Measurements from ENCODE around the gene PLA2G6. TPM values are rescaled to one million over a fixed set of nuclear protein-coding genes. Genes with fewer than 3 reads are reported as not detected.

PLA2G6 gene
- total and polyA plus RNA-seq, 2 of the 13 experiments (the other 11 are each of a cell fraction or from before 2014, with no cell fraction given): 4.8 to 11.5 TPM

DNA sequence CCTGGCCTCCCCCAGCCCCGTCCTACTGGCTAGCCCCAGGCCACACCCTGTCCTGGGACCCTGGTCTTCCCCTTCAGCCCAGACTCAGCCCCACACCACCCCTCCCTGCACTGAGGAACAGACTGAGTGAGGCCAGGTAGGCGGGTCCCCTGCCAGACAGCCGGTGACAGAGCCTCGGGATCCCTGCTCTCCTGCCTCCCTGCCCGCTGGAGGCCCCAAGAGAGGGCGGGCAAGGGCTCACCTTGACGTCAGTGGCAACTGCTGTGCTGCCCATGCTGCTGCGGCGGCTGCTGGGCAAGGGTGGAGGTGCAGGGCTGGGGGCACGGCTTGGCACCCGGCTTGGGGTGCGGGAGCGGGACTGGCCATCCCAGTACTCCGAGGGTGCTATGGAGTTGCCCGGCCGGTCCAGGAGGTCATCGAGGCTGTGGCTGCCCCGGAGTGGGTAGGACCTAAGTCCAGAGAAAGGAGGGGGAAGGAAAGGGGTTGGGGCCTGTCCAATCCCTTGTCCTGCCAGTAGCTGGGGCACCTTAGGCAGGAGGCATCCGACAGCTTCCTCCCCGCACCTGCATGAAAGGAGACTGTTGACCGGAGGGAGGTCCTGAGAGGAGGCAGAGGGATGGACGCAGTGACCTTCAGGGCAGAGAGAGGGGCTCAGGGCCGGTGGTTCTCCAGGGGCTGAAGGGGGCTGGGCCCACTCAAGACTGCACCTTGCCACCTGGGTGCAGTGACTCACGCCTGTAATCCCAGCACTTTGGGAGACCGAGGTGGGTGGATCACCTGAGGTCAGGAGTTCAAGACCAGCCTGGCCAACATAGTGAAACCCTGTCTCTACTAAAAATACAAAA, 95.4 kb downstream of the PLA2G6 start:
- ChIA-PET POLR2A (no interaction called here), CTCF (ENCODE audit: low intra/inter-chr PET ratio, low total read pairs) (no interaction called here)
- Histone ChIP-seq H3K79me2 (ENCODE audit: insufficient read depth, low read length) (no peaks in the 10 kb centered on the region), H3K9me3 (ENCODE audit: low read length) (no peaks in the 10 kb centered on the region), H4K20me1 (ENCODE audit: insufficient read depth, low read length) (no peaks in the 10 kb centered on the region), H3K27me3 (ENCODE audit: control insufficient read depth in 1 of 2, insufficient read depth in 2 of 2, low read length in 2 of 2) (no peaks in the 10 kb centered on the region), H3K9ac (ENCODE audit: insufficient read depth, low read depth, low read length) (no peak overlapping the region), H3K36me3 (replicated peaks in 1 of 2; ENCODE audit: control insufficient read depth in 1 of 2, insufficient read depth in 2 of 2, low read length in 2 of 2) (peaks cover 9 to 16% of the 10 kb centered on the region in 2 experiments; a peak in 4 of 5 replicates), H3K4me1 (ENCODE audit: insufficient read depth, low read length) (no peaks in the 10 kb centered on the region), H3K27ac (ENCODE audit: extremely low read length, insufficient read depth, low read length) (no peak overlapping the region), H3K4me3 (replicated peaks in 1 of 3; ENCODE audit: insufficient read depth in 1 of 3, low read depth in 2 of 3, low read length in 3 of 3) (no peak overlapping the region), H3K4me2 (ENCODE audit: low read depth, low read length) (no peak overlapping the region), H2AFZ (ENCODE audit: low read length) (no peak overlapping the region)
- DNase-seq (ENCODE audit: low spot score) (no peak), ATAC-seq (no peak), FAIRE-seq (no peak)
- intact Hi-C loops (cut with micrococcal nuclease; ENCODE audit: unreplicated experiment) (no loop called here), in situ Hi-C loops (cut with HindIII; ENCODE audit: extremely low pct_ligation_motif_present, low pct_unique_long_range_greater_than_20kb) (no loop called here)
- 99% methylated on average over 17 of the region's 25 CpGs for WGBS (ENCODE audit: low lambda C conversion rate)
- no TSS peak for BruUV-seq (replicated peaks)
- no peak for TF ChIP-seq ZNF704 (CRISPR knock-in tag; IDR thresholded peaks at IDR 0.05; ENCODE audit: borderline replicate concordance)
- no peak for TF ChIP-seq PAWR (CRISPR knock-in tag; IDR thresholded peaks at IDR 0.05; ENCODE audit: borderline replicate concordance)
- no peak for TF ChIP-seq DRAP1 (CRISPR knock-in tag; IDR thresholded peaks at IDR 0.05)
- no peak for TF ChIP-seq HNRNPK (IDR thresholded peaks at IDR 0.05; ENCODE audit: low read depth, low read length, poor library complexity, severe bottlenecking)
- TF ChIP-seq ZNF317 (CRISPR knock-in tag; IDR thresholded peaks at IDR 0.05): no peak
- no peak for TF ChIP-seq ZNF891 (CRISPR knock-in tag; IDR thresholded peaks at IDR 0.05)
- TF ChIP-seq, protein P1, sequence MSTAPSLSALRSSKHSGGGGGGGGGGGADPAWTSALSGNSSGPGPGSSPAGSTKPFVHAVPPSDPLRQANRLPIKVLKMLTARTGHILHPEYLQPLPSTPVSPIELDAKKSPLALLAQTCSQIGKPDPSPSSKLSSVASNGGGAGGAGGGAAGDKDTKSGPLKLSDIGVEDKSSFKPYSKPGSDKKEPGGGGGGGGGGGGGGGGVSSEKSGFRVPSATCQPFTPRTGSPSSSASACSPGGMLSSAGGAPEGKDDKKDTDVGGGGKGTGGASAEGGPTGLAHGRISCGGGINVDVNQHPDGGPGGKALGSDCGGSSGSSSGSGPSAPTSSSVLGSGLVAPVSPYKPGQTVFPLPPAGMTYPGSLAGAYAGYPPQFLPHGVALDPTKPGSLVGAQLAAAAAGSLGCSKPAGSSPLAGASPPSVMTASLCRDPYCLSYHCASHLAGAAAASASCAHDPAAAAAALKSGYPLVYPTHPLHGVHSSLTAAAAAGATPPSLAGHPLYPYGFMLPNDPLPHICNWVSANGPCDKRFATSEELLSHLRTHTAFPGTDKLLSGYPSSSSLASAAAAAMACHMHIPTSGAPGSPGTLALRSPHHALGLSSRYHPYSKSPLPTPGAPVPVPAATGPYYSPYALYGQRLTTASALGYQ (CRISPR knock-in tag; IDR thresholded peaks at IDR 0.05): no peak
- no peak for TF ChIP-seq CC2D1A (CRISPR knock-in tag; IDR thresholded peaks at IDR 0.05)
- no peak for TF ChIP-seq ZBTB42 (CRISPR knock-in tag; IDR thresholded peaks at IDR 0.05)
- no peak for TF ChIP-seq ZSCAN29 (CRISPR knock-in tag; conservative IDR thresholded peaks at IDR 0.05)
- TF ChIP-seq ZBTB2 (CRISPR knock-in tag; IDR thresholded peaks at IDR 0.05; ENCODE audit: low read depth): no peak
- TF ChIP-seq NFE2L1 (CRISPR knock-in tag; IDR thresholded peaks at IDR 0.05; ENCODE audit: borderline replicate concordance): no peak
- TF ChIP-seq RORA (CRISPR knock-in tag; IDR thresholded peaks at IDR 0.05): no peak
- TF ChIP-seq, protein P2, sequence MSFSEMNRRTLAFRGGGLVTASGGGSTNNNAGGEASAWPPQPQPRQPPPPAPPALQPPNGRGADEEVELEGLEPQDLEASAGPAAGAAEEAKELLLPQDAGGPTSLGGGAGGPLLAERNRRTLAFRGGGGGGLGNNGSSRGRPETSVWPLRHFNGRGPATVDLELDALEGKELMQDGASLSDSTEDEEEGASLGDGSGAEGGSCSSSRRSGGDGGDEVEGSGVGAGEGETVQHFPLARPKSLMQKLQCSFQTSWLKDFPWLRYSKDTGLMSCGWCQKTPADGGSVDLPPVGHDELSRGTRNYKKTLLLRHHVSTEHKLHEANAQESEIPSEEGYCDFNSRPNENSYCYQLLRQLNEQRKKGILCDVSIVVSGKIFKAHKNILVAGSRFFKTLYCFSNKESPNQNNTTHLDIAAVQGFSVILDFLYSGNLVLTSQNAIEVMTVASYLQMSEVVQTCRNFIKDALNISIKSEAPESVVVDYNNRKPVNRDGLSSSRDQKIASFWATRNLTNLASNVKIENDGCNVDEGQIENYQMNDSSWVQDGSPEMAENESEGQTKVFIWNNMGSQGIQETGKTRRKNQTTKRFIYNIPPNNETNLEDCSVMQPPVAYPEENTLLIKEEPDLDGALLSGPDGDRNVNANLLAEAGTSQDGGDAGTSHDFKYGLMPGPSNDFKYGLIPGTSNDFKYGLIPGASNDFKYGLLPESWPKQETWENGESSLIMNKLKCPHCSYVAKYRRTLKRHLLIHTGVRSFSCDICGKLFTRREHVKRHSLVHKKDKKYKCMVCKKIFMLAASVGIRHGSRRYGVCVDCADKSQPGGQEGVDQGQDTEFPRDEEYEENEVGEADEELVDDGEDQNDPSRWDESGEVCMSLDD (CRISPR knock-in tag; IDR thresholded peaks at IDR 0.05; ENCODE audit: borderline replicate concordance): no peak
- no peak for TF ChIP-seq ZNF205 (CRISPR knock-in tag; IDR thresholded peaks at IDR 0.05)
